ENCODE data around the gene GDA. TPM values are rescaled to one million over a fixed set of nuclear protein-coding genes. Genes with fewer than 3 reads are reported as not detected.

GDA gene
- total RNA-seq, 1 experiment from 2014 or later, result 142 TPM

DNA sequence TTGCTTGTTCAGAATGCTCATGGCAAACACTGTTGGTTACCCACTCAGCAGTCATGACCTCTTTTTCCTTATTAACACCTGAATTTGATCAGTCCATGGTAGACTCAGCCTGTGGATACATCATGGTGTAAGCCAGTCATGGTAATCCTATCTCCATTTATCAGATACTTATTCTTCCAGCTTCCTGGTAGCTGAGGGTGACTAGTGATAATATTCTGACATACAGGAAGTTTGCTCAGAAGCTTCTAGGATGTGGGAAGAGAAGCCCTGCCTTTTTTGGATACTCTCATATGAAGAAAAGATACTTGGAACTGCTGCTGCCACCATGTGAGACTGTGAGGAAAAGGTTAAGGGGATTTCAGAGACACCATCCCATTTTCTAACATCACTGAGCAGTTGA, 7.3 kb downstream of the GDA start:
- POLR2A ChIA-PET (ENCODE audit: unreplicated experiment), result interaction anchor here (0.9 kb wide), 1 partner anchor 115 kb away, joined by 13 read pairs; no protein-coding TSS in a partner anchor
- H2AFZ ChIP-seq, result no peak overlapping the region
- H3K9me3 ChIP-seq (ENCODE audit: insufficient read depth, low read depth), result no peaks in the 10 kb centered on the region
- no peaks in the 10 kb centered on the region; the same call in 1 of the 2 replicates for H3K9me2 ChIP-seq (ENCODE audit: insufficient read depth)
- peaks cover 7% of the 10 kb centered on the region; the same call in 1 of the 2 replicates for H3K36me3 ChIP-seq (ENCODE audit: low read depth)
- peaks cover 60% of the 10 kb centered on the region for H3K79me2 ChIP-seq (ENCODE audit: low read depth)
- no TSS peak for BruUV-seq (replicated peaks)
- CTCF ChIA-PET, result no interaction called here
- H3K27ac ChIP-seq, result no peak overlapping the region
- no peak for DNase-seq
- H3K27me3 ChIP-seq (ENCODE audit: insufficient read depth, low read depth), result no peaks in the 10 kb centered on the region
- H3K4me3 ChIP-seq, result no peak overlapping the region
- intact Hi-C loops (cut with micrococcal nuclease; ENCODE audit: unreplicated experiment), result no loop called here
- H3K4me1 ChIP-seq (replicated peaks; ENCODE audit: insufficient read depth), result peaks cover 30% of the 10 kb centered on the region
- no peaks in the 10 kb centered on the region for H4K20me1 ChIP-seq (ENCODE audit: insufficient read depth)
- H3K4me2 ChIP-seq, result no peak overlapping the region
- H3F3A ChIP-seq (ENCODE audit: insufficient read depth, low read depth), result peaks cover 16% of the 10 kb centered on the region
- TF ChIP-seq, protein P1, sequence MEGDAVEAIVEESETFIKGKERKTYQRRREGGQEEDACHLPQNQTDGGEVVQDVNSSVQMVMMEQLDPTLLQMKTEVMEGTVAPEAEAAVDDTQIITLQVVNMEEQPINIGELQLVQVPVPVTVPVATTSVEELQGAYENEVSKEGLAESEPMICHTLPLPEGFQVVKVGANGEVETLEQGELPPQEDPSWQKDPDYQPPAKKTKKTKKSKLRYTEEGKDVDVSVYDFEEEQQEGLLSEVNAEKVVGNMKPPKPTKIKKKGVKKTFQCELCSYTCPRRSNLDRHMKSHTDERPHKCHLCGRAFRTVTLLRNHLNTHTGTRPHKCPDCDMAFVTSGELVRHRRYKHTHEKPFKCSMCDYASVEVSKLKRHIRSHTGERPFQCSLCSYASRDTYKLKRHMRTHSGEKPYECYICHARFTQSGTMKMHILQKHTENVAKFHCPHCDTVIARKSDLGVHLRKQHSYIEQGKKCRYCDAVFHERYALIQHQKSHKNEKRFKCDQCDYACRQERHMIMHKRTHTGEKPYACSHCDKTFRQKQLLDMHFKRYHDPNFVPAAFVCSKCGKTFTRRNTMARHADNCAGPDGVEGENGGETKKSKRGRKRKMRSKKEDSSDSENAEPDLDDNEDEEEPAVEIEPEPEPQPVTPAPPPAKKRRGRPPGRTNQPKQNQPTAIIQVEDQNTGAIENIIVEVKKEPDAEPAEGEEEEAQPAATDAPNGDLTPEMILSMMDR (conservative IDR thresholded peaks at IDR 0.05), result no peak
- no peak for TF ChIP-seq EZH2 (IDR thresholded peaks at IDR 0.05; ENCODE audit: low read depth)

DNA sequence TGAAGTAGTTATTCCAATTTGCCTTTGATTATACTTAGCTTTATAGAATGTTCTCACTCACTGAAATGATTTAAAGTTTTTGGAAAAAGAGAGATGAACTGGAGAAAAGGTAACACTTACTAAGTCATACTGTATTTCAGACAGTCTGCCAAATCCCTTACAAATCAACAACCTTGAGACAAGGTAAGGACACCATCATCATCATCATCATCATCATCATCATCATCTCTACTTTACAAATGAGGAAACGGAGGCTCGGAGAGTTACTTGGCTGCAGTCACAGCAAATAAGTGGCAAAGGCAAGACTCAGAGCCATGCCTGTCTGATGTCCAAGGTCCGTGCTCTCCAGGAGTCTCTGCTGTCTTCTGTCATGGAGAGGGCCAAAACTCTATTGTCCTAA, 9.4 kb downstream of the GDA start:
- BruUV-seq (replicated peaks), result no TSS peak
- CTCF ChIA-PET, result no interaction called here
- H3K4me3 ChIP-seq, result no peak overlapping the region
- H3K36me3 ChIP-seq (ENCODE audit: low read depth), result peaks cover 9% of the 10 kb centered on the region; the same call in 1 of the 2 replicates
- TF ChIP-seq EZH2 (IDR thresholded peaks at IDR 0.05; ENCODE audit: low read depth), result no peak
- TF ChIP-seq, protein P1 (conservative IDR thresholded peaks at IDR 0.05), result no peak
- no peak for DNase-seq
- peaks cover 12% of the 10 kb centered on the region for H3F3A ChIP-seq (ENCODE audit: insufficient read depth, low read depth)
- no peaks in the 10 kb centered on the region; the same call in 1 of the 2 replicates for H3K9me2 ChIP-seq (ENCODE audit: insufficient read depth)
- H3K27me3 ChIP-seq (ENCODE audit: insufficient read depth, low read depth), result no peaks in the 10 kb centered on the region
- no peaks in the 10 kb centered on the region for H4K20me1 ChIP-seq (ENCODE audit: insufficient read depth)
- H3K27ac ChIP-seq, result no peak overlapping the region
- H3K4me1 ChIP-seq (replicated peaks; ENCODE audit: insufficient read depth), result peaks cover 25% of the 10 kb centered on the region
- H2AFZ ChIP-seq, result no peak overlapping the region
- H3K9me3 ChIP-seq (ENCODE audit: insufficient read depth, low read depth), result no peaks in the 10 kb centered on the region
- peaks cover 57% of the 10 kb centered on the region for H3K79me2 ChIP-seq (ENCODE audit: low read depth)
- intact Hi-C loops (cut with micrococcal nuclease; ENCODE audit: unreplicated experiment), result no loop called here
- no peak overlapping the region for H3K4me2 ChIP-seq
- POLR2A ChIA-PET (ENCODE audit: unreplicated experiment), result no interaction called here

DNA sequence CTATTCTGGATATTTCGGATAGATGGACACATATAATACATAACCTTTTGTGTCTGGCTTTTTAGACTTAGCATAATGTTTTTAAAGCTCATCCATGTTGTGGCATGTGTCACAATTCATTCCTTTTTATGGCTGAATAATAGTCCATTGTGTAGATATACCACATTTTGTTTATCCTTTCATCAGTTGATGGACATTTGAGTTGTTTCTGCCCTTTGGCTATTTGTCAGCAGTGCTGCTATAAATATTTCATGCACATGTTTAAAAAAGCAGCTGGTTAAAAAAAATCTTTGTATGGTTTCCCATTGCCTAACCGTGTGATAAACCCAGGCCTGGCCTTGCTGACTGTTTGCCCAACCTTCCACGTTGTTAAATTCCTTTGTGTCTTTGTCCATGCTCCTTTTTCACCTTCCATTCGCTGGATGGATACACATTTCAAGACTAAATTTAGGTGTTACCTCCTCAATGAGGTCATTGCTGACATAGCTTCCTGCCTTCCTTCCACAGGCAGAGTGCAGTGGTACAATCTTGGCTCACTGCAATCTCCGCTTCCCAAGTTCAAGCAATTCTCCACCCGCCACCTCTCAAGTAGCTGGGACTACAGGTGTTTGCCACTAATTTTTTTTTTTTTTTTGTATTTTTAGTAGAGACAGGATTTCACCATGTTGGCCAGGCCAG, 11.3 kb downstream of the GDA start:
- ChIA-PET POLR2A (ENCODE audit: unreplicated experiment) (no interaction called here), CTCF (no interaction called here)
- Histone ChIP-seq H3K4me1 (replicated peaks; ENCODE audit: insufficient read depth) (peaks cover 16% of the 10 kb centered on the region), H3F3A (ENCODE audit: insufficient read depth, low read depth) (peaks cover 4% of the 10 kb centered on the region; the same call in 1 of the 2 replicates), H3K4me2 (no peak overlapping the region), H3K36me3 (ENCODE audit: low read depth) (peaks cover 9% of the 10 kb centered on the region; the same call in 1 of the 2 replicates), H3K9me3 (ENCODE audit: insufficient read depth, low read depth) (no peaks in the 10 kb centered on the region), H4K20me1 (ENCODE audit: insufficient read depth) (no peaks in the 10 kb centered on the region), H3K9me2 (ENCODE audit: insufficient read depth) (no peaks in the 10 kb centered on the region; the same call in 1 of the 2 replicates), H3K79me2 (ENCODE audit: low read depth) (peaks cover 43% of the 10 kb centered on the region), H3K27ac (no peak overlapping the region), H3K27me3 (ENCODE audit: insufficient read depth, low read depth) (no peaks in the 10 kb centered on the region), H2AFZ (no peak overlapping the region), H3K4me3 (no peak overlapping the region)
- intact Hi-C loops (cut with micrococcal nuclease; ENCODE audit: unreplicated experiment), result no loop called here
- TF ChIP-seq EZH2 (IDR thresholded peaks at IDR 0.05; ENCODE audit: low read depth), result no peak
- TF ChIP-seq, protein P1 (conservative IDR thresholded peaks at IDR 0.05), result no peak
- no TSS peak for BruUV-seq (replicated peaks)
- no peak for DNase-seq
